ENCODE results near the gene BTBD2.
A peak's percentile ranks its signal among the peaks of the same experiment; 100 is the strongest.

Gene BTBD2

GRCh38 chr19:1941146-1942077, 74.1 kb downstream of the BTBD2 start, which contains the start of gene CSNK1G2:
CSNK1G2 (plus strand) TSS chr19:1941172; CDS start chr19:1969773, 28,601 bp downstream.
- DNase-seq (ENCODE audit: low spot score): no peak

- DNase-seq (ENCODE audit: low spot score): no peak
Observed at GRCh38 chr19:1938071-1938470, 77.4 kb downstream of the BTBD2 start.

DNA sequence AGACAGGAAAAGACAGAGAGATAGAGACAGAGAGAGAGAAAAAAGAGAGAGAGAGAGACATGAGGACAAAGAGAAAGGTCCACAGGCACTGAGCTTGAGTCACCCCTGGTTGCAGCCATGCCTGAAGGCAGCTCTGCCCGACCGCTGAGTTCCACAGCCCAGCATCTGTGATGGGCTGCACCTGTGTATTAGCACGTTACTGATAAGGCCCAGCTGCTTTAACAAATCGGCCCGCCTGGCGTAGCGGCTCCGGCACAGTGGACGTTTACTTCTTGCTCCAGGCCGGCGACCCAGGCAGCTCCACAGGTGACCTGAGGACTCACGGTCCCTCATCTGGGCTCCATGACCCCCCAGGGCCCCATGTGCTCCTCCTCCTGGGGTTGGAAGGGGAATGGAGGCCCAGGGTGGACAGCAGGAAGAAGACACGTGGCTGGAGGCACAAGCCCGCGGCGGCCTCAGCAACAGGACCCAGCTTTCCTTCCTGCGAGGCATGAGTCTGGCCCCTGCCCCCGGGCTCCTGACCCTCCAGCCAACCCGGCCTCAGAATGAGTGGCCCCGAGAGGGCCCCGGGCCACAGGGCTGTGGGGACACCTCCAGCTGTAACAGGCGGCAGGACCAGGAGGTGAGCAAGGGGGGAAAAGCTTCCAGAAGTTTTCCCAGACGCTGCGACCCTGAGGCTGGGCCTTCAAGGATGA, 78.5 kb downstream of the BTBD2 start:
- no peak for DNase-seq (ENCODE audit: low spot score)

- no peak for DNase-seq (ENCODE audit: low spot score)
Observed at GRCh38 chr19:1936430-1936829, 79.1 kb downstream of the BTBD2 start.

DNA sequence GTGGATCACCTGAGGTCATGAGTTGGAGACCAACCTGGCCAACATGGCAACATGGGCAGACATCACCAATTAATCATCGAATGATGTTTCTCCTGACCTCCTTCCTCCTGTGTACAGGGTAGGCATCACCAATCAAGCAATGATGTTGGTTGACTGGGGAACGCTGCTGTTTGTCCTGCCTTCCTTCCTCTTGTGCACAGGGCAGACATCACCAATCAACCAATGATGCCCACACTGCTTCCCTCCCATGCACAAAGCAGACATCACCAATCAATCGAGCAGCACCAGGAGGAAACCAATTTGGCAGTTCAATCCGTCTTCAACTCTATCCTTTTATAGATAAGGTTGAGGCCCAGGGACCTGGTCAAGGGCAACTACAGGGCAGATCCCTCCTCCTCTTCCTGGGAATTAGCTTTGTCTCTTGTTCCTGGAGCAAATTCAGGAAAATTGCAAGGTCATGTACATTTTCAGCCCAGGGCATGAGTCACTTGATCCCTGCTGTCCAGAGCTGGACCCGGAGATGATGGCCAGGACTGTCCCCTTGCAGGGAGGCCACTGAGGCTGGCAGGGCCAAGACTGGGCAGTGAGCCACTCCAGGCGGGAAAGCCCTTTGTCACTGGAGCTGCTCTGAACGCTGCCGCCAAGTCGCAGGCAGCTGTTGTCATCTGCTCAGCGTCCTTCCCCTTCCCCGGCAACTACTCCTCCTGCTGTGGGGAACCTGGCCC, 79.9 kb downstream of the BTBD2 start:
- DNase-seq (ENCODE audit: low spot score): peak; percentile 64
